Measurements from ENCODE around the gene PPME1. TPM values are rescaled to one million over a fixed set of nuclear protein-coding genes. Genes with fewer than 3 reads are reported as not detected.

Gene PPME1
- total and polyA plus RNA-seq, 2 of the 4 experiments (the other 2 are of a cell fraction), result 42.3 to 89.5 TPM

DNA sequence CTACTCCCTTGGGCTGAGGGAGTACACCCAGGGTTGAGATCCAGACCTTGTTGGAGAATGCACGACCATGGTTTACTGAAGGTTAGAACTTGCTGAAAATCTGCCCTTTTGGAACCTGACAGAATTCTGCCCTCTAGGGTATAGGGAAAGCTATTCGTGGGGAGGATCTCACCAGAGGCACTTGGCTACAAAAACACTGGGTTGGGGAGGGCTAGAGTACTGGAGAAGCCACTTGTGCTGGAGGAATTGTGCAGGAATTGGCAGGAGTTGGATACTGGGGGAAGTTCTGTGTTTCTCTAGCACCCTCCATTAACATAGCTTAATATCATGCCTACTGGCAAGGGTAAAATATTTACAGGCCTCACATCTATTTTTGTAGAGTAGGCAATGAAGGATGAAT is 55.8 kb downstream of the PPME1 start:
- Histone ChIP-seq H2BK15ac (ENCODE audit: low read depth, low read length) (no peak overlapping the region), H3K14ac (replicated peaks; ENCODE audit: low read depth, low read length) (no peak overlapping the region), H3K23ac (ENCODE audit: low read depth, low read length) (no peak overlapping the region), H4K8ac (ENCODE audit: low read depth in 2 of 2, low read length in 2 of 2) (no peak overlapping the region), H3K18ac (ENCODE audit: low read depth, low read length) (no peak overlapping the region), H3K4me1 (ENCODE audit: control insufficient read depth, insufficient read depth, low read length) (no peaks in the 10 kb centered on the region), H3K9me1 (ENCODE audit: insufficient read depth, low read length) (peaks cover 3% of the 10 kb centered on the region; the same call in 1 of the 2 replicates), H4K5ac (ENCODE audit: low read depth, low read length) (no peak overlapping the region), H3K56ac (ENCODE audit: extremely low read depth, insufficient read depth, low read length) (no peak overlapping the region), H3K9ac (ENCODE audit: low read depth, low read length) (no peak overlapping the region), H3K36me3 (ENCODE audit: control insufficient read depth, insufficient read depth, low read length) (peaks cover 12% of the 10 kb centered on the region), H2AFZ (replicated peaks; ENCODE audit: low read length, poor library complexity) (no peak overlapping the region), H4K20me1 (ENCODE audit: insufficient read depth, low read length) (peaks cover 4% of the 10 kb centered on the region; the same call in 1 of the 2 replicates), H3K9me3 (ENCODE audit: control insufficient read depth, insufficient read depth, low read length) (no peaks in the 10 kb centered on the region), H3K27ac (ENCODE audit: insufficient read depth, low read length) (no peak overlapping the region), H3K4me2 (ENCODE audit: low read depth, low read length) (no peak overlapping the region), H3K4ac (ENCODE audit: low read depth, low read length) (no peak overlapping the region), H2BK120ac (ENCODE audit: low read depth, low read length) (no peak overlapping the region), H3K79me1 (ENCODE audit: low read depth in 1 of 2, low read length in 2 of 2) (peaks cover 3 to 12% of the 10 kb centered on the region in 2 experiments; a peak in 2 of 4 replicates), H2AK5ac (ENCODE audit: low read depth, low read length) (no peak overlapping the region), H2BK20ac (ENCODE audit: low read depth, low read length) (no peak overlapping the region), H2BK5ac (ENCODE audit: low read depth, low read length, poor library complexity, severe bottlenecking) (no peak overlapping the region), H3K4me3 (ENCODE audit: insufficient read depth, low read depth, low read length) (no peak overlapping the region), H3K27me3 (ENCODE audit: control insufficient read depth, insufficient read depth, low read length) (no peaks in the 10 kb centered on the region), H4K91ac (ENCODE audit: insufficient read depth, low read depth, low read length) (no peak overlapping the region), H2AK9ac (replicated peaks; ENCODE audit: low read depth, low read length, poor library complexity) (no peak overlapping the region)
- TF ChIP-seq CEBPB (IDR thresholded peaks at IDR 0.05; ENCODE audit: low read depth, low read length) (no peak), RCOR1 (IDR thresholded peaks at IDR 0.05; ENCODE audit: insufficient replicate concordance, low read length) (no peak), RFX5 (IDR thresholded peaks at IDR 0.05; ENCODE audit: low read depth, low read length) (no peak)
- TF ChIP-seq, protein P1, sequence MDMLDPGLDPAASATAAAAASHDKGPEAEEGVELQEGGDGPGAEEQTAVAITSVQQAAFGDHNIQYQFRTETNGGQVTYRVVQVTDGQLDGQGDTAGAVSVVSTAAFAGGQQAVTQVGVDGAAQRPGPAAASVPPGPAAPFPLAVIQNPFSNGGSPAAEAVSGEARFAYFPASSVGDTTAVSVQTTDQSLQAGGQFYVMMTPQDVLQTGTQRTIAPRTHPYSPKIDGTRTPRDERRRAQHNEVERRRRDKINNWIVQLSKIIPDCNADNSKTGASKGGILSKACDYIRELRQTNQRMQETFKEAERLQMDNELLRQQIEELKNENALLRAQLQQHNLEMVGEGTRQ (IDR thresholded peaks at IDR 0.05; ENCODE audit: low read depth, low read length), result no peak
- intact Hi-C loops (cut with micrococcal nuclease), result no loop called here
- DNase-seq, result no peak
- POLR2A ChIA-PET (ENCODE audit: unreplicated experiment), result no interaction called here
- CTCF ChIA-PET, result no interaction called here
- BruUV-seq (replicated peaks), result no TSS peak
- in situ Hi-C loops (cut with MboI; ENCODE audit: low sequenced_read_pairs), result no loop called here
- no peak for ATAC-seq (ENCODE audit: low read depth)
- dilution Hi-C loops (cut with HindIII; ENCODE audit: low sequenced_read_pairs, unreplicated experiment), result no loop called here
- WGBS, 2 experiments (ENCODE audit: extremely low coverage in 2 of 2, insufficient read length in 1 of 2), result no CpG with 5 or more reads among the region's 2 CpGs
